Heart left ventricle (tissue), 13 donors: ENCODE results near the gene C16orf90.

Experiments
- POLR2A ChIP-seq, 2 donors: fragments of 450-650 bp; IDR thresholded peaks; one replicate each; pipeline ENCODE4 v1.6.1; 2017; ENCODE audit warnings: antibody characterized with exemption in 2 of 2, mild to moderate bottlenecking in 2 of 2, moderate library complexity in 2 of 2
- TF ChIP-seq, protein P1 (sequence below), 12 donors: fragments of 200-600 bp; sonication (generic) in 4 of 12; IDR thresholded peaks; one replicate each; pipeline versions ENCODE4 v1.5.0 to v1.8.0; 2018 to 2022; ENCODE audit warnings: antibody characterized with exemption in 12 of 12, mild to moderate bottlenecking in 5 of 12
- donor health status: ischemic (EF 13 %, LVEDD 7.1; RV severe dilation, severe dysfunction).
- donor health status: DM: no; HTN: yes; CAD: no.
- donor health status: DM: no; HTN: no; CAD: no.
- donor health status: ischemic (EF 25% LVEDD 6.9; RV normal size, moderate dysfunction).
- donor health status: ischemic (EF 25% LVEDD 5.7; RV mildly dilated, moderate dysfunction).
- donor health status: ischemic (EF 35%, LVEDD 5.7; RV mildly dilated, moderate dysfunction).
- donor health status: nonischemic (EF 11% LVEDD 7.7; RV severe dilation, severe dysfunction).
- donor health status: DM: yes; HTN: yes; CAD: no.
- donor health status: PGD.
- donor health status: ischemic (EF 29% LVEDD 5.4; RV normal size, mild dysfunction).
- donor health status: nonischemic (EF 23%, LVEDD 6.1; RV moderate dilation, normal function).

DNA sequence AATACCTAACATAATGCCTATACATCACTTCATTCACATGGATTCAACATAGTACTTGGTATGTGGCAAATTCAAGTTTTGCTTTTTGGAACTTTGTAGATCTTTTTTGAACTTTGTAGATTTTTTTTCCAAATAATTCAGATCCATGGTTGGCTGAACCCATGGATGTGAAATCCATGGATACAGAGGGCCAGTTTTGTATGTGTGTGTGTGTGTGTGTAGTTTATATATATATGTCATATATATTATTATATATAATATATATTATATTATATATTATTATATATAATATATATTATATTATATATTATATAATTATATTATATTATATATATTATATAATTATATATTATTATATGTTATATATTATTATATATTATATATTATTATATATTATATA lies 33.9 kb upstream of the C16orf90 start:
- TF ChIP-seq, protein P1, sequence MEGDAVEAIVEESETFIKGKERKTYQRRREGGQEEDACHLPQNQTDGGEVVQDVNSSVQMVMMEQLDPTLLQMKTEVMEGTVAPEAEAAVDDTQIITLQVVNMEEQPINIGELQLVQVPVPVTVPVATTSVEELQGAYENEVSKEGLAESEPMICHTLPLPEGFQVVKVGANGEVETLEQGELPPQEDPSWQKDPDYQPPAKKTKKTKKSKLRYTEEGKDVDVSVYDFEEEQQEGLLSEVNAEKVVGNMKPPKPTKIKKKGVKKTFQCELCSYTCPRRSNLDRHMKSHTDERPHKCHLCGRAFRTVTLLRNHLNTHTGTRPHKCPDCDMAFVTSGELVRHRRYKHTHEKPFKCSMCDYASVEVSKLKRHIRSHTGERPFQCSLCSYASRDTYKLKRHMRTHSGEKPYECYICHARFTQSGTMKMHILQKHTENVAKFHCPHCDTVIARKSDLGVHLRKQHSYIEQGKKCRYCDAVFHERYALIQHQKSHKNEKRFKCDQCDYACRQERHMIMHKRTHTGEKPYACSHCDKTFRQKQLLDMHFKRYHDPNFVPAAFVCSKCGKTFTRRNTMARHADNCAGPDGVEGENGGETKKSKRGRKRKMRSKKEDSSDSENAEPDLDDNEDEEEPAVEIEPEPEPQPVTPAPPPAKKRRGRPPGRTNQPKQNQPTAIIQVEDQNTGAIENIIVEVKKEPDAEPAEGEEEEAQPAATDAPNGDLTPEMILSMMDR (IDR thresholded peaks at IDR 0.05), result no peak
- no peak for TF ChIP-seq POLR2A (IDR thresholded peaks at IDR 0.05)
